ENCODE results near the gene CBX6.

GRCh38 chr22:38837414-38837928 is 34.5 kb downstream of the CBX6 start:
- TF ChIP-seq CTCF (IDR thresholded peaks at IDR 0.05; ENCODE audit: borderline replicate concordance, extremely low read depth, low read length, poor library complexity, severe bottlenecking) (no peak), EZH2 (IDR thresholded peaks at IDR 0.05; ENCODE audit: borderline replicate concordance, low read depth, low read length, severe bottlenecking) (no peak)
